Measurements from ENCODE around the gene PLXNB1. TPM values are rescaled to one million over a fixed set of nuclear protein-coding genes. Genes with fewer than 3 reads are reported as not detected.

PLXNB1 gene
- polyA plus RNA-seq, 6 donors from 2014 or later = 0.03 to 0.37 TPM; not detected in 4

GRCh38 chr3:48416091-48416505, 13.8 kb downstream of the PLXNB1 start:
- H3K27me3 Mint-ChIP-seq = no peaks in the 10 kb centered on the region
- DNase-seq (no peak), ATAC-seq (ENCODE audit: low read depth in 2 of 2) (no peak)
- no peak overlapping the region for H3K4me3 Mint-ChIP-seq
- H3K36me3 Mint-ChIP-seq = no peaks in the 10 kb centered on the region
- peak overlapping the region in 1 of 6 donors; percentile 89 for H3K27ac Mint-ChIP-seq
- H3K4me1 Mint-ChIP-seq = no peaks in the 10 kb centered on the region
- no peaks in the 10 kb centered on the region for H3K9me3 Mint-ChIP-seq

GRCh38 chr3:48415251-48415953, 14.5 kb downstream of the PLXNB1 start:
- Mint-ChIP-seq H3K27me3 (no peaks in the 10 kb centered on the region), H3K4me1 (no peaks in the 10 kb centered on the region), H3K27ac (peak overlapping the region in 1 of 6 donors; percentile 89), H3K4me3 (no peak overlapping the region), H3K36me3 (no peaks in the 10 kb centered on the region), H3K9me3 (no peaks in the 10 kb centered on the region)
- ATAC-seq (ENCODE audit: low read depth in 2 of 2) (no peak), DNase-seq (no peak)

- no peak for ATAC-seq (ENCODE audit: low read depth in 2 of 2)
- Mint-ChIP-seq H3K36me3 (no peaks in the 10 kb centered on the region), H3K4me1 (no peaks in the 10 kb centered on the region), H3K27ac (peak overlapping the region in 1 of 6 donors; percentile 21), H3K4me3 (no peak overlapping the region), H3K9me3 (no peaks in the 10 kb centered on the region), H3K27me3 (no peaks in the 10 kb centered on the region)
- DNase-seq = no peak
Observed at GRCh38 chr3:48414376-48415250, 15.3 kb downstream of the PLXNB1 start.

GRCh38 chr3:48413611-48414010, 16.3 kb downstream of the PLXNB1 start:
- Mint-ChIP-seq H3K36me3 (no peaks in the 10 kb centered on the region), H3K4me1 (no peaks in the 10 kb centered on the region), H3K9me3 (no peaks in the 10 kb centered on the region), H3K27me3 (no peaks in the 10 kb centered on the region), H3K4me3 (no peak overlapping the region), H3K27ac (peak overlapping the region in 1 of 6 donors; percentile 61)
- DNase-seq = no peak
- ATAC-seq (ENCODE audit: low read depth in 2 of 2) = no peak

GRCh38 chr3:48413086-48413485, 16.8 kb downstream of the PLXNB1 start:
- Mint-ChIP-seq H3K4me3 (no peak overlapping the region), H3K27ac (peak overlapping the region in 1 of 6 donors; percentile 61), H3K9me3 (no peaks in the 10 kb centered on the region)

GRCh38 chr3:48412375-48413001, 17.4 kb downstream of the PLXNB1 start:
- ATAC-seq (ENCODE audit: low read depth in 2 of 2) (no peak), DNase-seq (no peak)
- H3K4me3 Mint-ChIP-seq = peak overlapping the region in 1 of 8 donors; percentile 61
- H3K27ac Mint-ChIP-seq = no peak overlapping the region
- H3K9me3 Mint-ChIP-seq = no peaks in the 10 kb centered on the region
- no peaks in the 10 kb centered on the region for H3K27me3 Mint-ChIP-seq
- H3K36me3 Mint-ChIP-seq = no peaks in the 10 kb centered on the region
- no peaks in the 10 kb centered on the region for H3K4me1 Mint-ChIP-seq

More at GRCh38 chr3:48413086-48413485, 16.8 kb downstream of the PLXNB1 start:
- ATAC-seq (ENCODE audit: low read depth in 2 of 2) = no peak
- DNase-seq = no peak
- no peaks in the 10 kb centered on the region for H3K36me3 Mint-ChIP-seq
- H3K4me1 Mint-ChIP-seq = no peaks in the 10 kb centered on the region
- no peaks in the 10 kb centered on the region for H3K27me3 Mint-ChIP-seq

- Mint-ChIP-seq H3K27ac (no peak overlapping the region), H3K4me1 (no peaks in the 10 kb centered on the region), H3K4me3 (no peak overlapping the region), H3K36me3 (no peaks in the 10 kb centered on the region), H3K9me3 (no peaks in the 10 kb centered on the region), H3K27me3 (no peaks in the 10 kb centered on the region)
- DNase-seq (no peak), ATAC-seq (ENCODE audit: low read depth in 2 of 2) (no peak)
Observed at GRCh38 chr3:48411606-48412374, 18.1 kb downstream of the PLXNB1 start.

- Mint-ChIP-seq H3K27ac (no peak overlapping the region), H3K4me3 (no peak overlapping the region), H3K36me3 (no peaks in the 10 kb centered on the region), H3K4me1 (no peaks in the 10 kb centered on the region), H3K9me3 (no peaks in the 10 kb centered on the region), H3K27me3 (no peaks in the 10 kb centered on the region)
- ATAC-seq (ENCODE audit: low read depth in 2 of 2) (no peak), DNase-seq (no peak)
Observed at GRCh38 chr3:48411041-48411588, 18.8 kb downstream of the PLXNB1 start.

- no peak overlapping the region for H3K27ac Mint-ChIP-seq
- no peaks in the 10 kb centered on the region for H3K27me3 Mint-ChIP-seq
- no peaks in the 10 kb centered on the region for H3K9me3 Mint-ChIP-seq
- DNase-seq (no peak), ATAC-seq (ENCODE audit: low read depth in 2 of 2) (no peak)
- H3K4me3 Mint-ChIP-seq = no peak overlapping the region
- no peaks in the 10 kb centered on the region for H3K4me1 Mint-ChIP-seq
- no peaks in the 10 kb centered on the region for H3K36me3 Mint-ChIP-seq
Observed at GRCh38 chr3:48410205-48411040, 19.5 kb downstream of the PLXNB1 start.

GRCh38 chr3:48409291-48410201, 20.3 kb downstream of the PLXNB1 start:
- H3K9me3 Mint-ChIP-seq = no peaks in the 10 kb centered on the region
- DNase-seq (no peak), ATAC-seq (ENCODE audit: low read depth in 2 of 2) (no peak)
- H3K4me1 Mint-ChIP-seq = no peaks in the 10 kb centered on the region
- no peaks in the 10 kb centered on the region for H3K27me3 Mint-ChIP-seq
- H3K4me3 Mint-ChIP-seq = no peak overlapping the region
- no peaks in the 10 kb centered on the region for H3K36me3 Mint-ChIP-seq
- H3K27ac Mint-ChIP-seq = peak overlapping the region in 1 of 6 donors; percentile 28

- H3K36me3 Mint-ChIP-seq = no peaks in the 10 kb centered on the region
- ATAC-seq (ENCODE audit: low read depth in 2 of 2) = no peak
- H3K9me3 Mint-ChIP-seq = no peaks in the 10 kb centered on the region
- peak overlapping the region in 1 of 6 donors; percentile 28 for H3K27ac Mint-ChIP-seq
- DNase-seq = no peak
- no peak overlapping the region for H3K4me3 Mint-ChIP-seq
- H3K27me3 Mint-ChIP-seq = no peaks in the 10 kb centered on the region
- H3K4me1 Mint-ChIP-seq = no peaks in the 10 kb centered on the region
Observed at GRCh38 chr3:48408823-48409281, 21.0 kb downstream of the PLXNB1 start.
